ENCODE results near the gene NEMF.
A peak's percentile ranks its signal among the peaks of the same experiment; 100 is the strongest.

NEMF gene

GRCh38 chr14:49879646-49880204 is 27.1 kb upstream of the NEMF start:
- no peak for DNase-seq

DNA sequence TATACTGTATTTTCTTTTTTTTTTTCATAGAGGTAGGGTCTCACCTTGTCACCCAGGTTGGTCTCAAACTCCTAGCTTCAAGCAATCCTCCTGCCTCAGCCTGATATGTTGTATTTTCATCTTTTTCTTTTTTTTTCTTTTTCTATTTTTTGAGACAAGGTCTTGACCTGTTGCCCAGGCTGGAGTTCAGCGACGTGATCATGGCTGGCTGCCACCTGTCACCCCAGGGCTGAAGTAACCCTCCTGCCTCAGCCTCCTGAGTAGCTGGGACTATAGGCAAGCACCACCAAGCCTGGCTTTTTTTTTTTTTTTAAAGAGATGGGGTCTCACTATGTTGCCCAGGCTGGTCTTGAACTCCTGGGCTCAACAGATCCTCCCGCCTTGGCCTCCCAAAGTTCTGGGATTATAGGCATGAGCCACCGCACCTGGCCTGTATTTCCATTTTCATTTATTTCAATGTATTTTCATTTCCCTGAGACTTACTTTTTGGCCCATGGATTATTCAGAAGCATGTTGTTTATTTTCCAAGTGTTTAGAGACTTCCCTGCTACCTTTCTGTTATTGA is 24.1 kb upstream of the NEMF start:
- no peak for DNase-seq

- no peak for DNase-seq
Observed at GRCh38 chr14:49875640-49876198, 23.1 kb upstream of the NEMF start.

DNA sequence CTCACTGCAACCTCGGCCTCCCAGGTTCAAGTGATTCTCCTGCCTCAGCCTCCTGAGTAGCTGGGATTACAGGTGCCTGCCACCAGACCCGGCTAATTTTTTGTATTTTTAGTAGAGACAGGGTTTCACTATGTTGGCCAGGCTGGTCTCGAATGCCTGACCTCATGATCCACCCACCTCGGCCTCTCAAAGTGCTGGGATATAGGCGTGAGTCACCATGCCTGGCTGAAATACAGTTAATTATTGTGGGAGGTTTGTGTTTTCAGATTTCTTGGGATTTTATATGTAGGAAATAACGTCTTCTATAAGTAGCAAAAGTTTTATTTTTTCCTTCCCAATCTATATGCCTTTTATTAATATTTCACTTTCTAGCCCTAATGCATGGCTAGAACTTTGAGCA is 21.0 kb upstream of the NEMF start:
- peak; percentile 34 for DNase-seq

- no peak for DNase-seq
Observed at GRCh38 chr14:49870908-49871307, 18.3 kb upstream of the NEMF start.

DNA sequence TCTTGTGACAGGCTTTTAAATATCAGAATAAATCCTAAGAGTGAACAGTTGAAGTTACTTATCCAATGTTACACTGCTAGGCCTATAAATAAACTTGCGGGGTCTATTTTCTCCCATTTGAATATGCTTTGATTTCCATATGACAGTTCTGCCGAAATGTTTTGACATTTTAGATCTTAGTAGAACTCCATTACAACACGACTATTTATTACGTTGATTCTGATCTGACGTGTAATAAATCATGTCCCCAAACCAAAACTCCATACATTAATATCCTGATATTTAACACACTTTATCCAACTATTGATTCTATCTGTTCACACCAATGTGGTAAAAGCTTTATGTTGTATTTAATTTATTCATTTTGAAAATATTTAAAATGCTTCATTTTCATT is 16.1 kb upstream of the NEMF start:
- DNase-seq, result no peak

- DNase-seq, result peak; percentile 81
Observed at GRCh38 chr14:49867831-49868719, 15.5 kb upstream of the NEMF start.

DNA sequence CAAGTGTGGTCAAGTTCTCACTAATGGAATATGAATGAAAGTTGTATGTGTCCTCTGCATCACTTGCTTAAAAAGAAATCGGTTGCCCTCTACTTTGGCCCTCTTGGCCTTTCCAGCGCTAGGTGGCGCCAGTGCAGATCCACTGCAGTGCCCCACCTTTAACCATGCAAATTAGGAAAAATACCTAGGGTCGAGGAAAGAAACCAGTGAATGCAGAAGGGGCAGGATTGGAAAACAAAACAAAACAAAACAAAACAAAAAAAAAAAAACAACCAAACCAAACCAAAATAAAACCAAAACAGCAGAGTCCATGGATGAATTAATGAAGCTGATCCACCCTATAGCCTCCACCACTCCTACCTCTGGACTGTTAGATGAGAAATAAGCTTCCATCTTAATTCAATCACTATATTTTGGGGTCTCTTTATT is 12.9 kb upstream of the NEMF start:
- DNase-seq, result peak; percentile 65

- DNase-seq, result no peak
Observed at GRCh38 chr14:49863487-49864281, 11.1 kb upstream of the NEMF start.

DNA sequence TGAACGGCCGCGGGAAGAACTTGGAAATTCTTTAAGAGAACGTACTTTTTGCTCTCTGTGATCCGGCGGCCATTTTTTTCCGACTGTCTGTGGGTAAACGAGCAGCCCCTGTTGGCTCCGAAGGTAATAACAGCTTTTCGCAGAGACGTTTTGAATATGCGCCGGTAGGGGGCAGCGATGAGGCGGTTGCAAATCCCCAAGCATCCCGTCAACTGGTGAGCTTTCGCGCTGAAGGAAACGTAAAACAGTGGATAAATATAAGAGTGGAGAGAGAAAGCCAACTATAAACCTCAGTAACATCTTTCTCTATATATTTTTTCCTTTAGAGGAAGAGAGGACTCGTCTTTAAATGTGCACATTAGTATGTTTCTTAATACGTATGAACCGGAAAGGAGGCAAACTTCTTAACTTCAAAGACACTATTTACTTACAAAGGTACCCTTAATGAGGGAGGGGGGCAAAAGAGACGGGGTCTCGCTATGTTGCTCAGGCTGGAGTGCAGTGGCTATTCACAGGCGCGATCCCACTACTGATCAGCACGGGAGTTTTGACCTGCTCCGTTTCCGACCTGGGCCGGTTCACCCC is 9.6 kb upstream of the NEMF start:
- peak; percentile 91 for DNase-seq

DNA sequence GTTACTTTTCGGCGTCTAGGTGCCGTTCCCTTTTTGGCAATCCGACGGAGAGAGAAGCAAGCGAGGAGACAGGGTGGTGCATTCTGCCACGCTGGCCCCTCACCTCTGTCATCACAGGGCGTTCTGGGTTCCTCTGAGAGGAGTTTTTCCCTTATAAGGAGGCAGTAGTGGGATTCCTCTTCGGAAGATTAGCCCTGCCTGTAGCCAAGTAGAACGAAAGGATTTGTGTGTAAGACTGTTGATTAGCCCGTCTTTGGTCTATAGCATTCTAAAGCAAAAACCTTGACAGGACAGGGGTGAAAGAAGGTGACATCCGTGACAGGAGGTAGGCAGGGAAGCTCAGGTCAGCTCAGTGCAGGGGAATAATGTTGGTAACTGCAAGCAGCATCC is 9.1 kb upstream of the NEMF start:
- peak; percentile 74 for DNase-seq

DNA sequence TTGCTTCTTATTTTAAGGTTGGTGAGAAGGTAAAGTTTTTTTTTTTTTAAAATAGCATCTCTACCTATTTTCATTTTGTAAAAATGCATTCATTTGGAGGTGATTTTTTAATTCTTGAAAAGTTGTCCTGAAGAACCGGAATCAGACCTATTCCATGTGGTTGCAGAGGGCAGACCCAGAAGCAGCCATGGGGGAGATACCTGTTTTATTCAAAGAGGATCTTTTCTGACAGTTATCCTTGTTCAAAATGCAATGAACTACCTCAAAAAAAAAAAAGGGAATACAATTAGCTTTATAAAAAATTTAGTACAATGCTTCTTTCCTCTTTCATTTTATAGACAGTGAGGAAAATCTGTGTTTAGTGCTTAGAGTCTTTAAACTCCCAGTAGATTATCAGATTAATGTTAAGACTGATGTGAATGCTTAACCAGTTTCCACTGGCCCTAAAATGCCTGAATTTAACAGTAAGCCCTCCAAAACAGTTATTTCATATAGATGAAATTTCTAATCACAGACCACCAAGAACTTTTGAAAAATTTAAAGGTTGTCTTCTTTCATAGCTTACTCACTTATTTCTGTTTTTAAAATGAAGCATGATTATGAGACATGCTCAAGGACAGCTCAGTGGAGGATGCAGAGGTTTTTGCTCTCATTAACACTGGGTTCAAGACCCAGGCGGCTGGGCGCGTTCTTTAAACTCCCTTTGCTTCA is 8.6 kb upstream of the NEMF start:
- no peak for DNase-seq

GRCh38 chr14:49858383-49858782 is 5.8 kb upstream of the NEMF start:
- no peak for DNase-seq

DNA sequence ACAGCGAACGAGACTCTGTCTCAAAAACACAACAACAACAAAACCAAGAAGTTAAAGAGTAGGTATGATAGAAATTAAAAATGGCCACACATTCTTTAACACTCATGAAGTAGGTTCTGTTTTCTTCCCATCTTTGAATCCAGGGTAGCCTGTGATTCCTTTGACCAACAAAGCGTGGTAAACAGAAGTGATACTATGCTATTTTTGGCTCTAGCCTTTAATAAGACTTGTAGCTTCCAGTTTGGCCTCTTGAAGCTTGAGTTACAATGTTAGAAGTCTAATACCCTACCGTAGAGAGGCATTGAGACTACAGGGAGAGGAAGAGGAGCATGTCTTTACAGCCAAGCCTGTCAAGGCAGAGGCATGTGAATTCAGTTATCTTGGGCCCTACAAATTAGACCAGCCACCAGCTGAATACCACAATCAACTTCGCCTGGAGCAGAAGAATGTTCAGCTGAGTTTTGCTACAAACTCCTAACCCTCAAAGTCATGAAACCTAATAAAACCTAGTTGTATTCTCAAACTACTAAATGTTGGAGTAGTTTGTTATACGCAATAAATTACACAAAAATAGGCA is 4.9 kb upstream of the NEMF start:
- DNase-seq, result no peak

GRCh38 chr14:49853572-49854375 is 1.2 kb upstream of the NEMF start:
- DNase-seq, result peak; percentile 54

GRCh38 chr14:49853158-49853477 is 530 bp upstream of the NEMF start:
- DNase-seq, result no peak

- no peak for DNase-seq
Observed at GRCh38 chr14:49851813-49852212, 775 bp downstream of the NEMF start.

- no peak for DNase-seq
Observed at GRCh38 chr14:49849213-49849847, 3.3 kb downstream of the NEMF start.

DNA sequence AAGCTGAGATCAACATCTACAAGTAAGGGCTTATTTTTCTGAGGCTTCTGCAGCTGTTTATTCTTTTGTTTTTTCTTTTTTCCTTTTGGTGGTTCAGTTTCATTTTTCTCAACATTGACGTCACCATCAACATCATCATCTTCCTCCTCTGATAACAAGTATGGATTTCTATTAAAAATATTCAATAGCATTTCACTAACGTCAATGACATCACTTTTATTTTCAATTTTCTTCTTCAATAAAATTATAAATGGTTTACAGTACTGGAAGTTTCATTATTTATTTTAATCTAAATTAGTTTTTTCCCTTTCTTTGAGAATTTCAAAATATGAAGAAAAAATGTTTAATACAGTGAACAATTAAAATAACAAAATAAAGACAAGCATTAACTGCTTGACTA is 23.9 kb downstream of the NEMF start:
- no peak for DNase-seq

- DNase-seq, result no peak
Observed at GRCh38 chr14:49820176-49820575, 32.4 kb downstream of the NEMF start.
